D721Med (cell line): ENCODE data around the gene TEFM.

Source experiments
- DNase-seq: peaks from one replicate; pipeline ENCODE4 v3.0.0; 2011; ENCODE audit warnings: low spot score; ENCODE audit not compliant: insufficient read length
- FAIRE-seq: peaks from 2 replicates; lab custom pipeline; 2011; peaks lifted over from hg19 to GRCh38; lab: Jason Lieb, UNC
- CTCF ChIP-seq: IDR thresholded peaks from 2 replicates; pipeline ENCODE4 v1.5.1; 2012; ENCODE audit warnings: mild to moderate bottlenecking, control low read depth; ENCODE audit not compliant: insufficient read depth; ENCODE audit errors: missing control alignments

Gene TEFM

GRCh38 chr17:30927756-30928155, 21.7 kb upstream of the TEFM start:
- no peak for FAIRE-seq
- DNase-seq: no peak
- TF ChIP-seq CTCF: no peak

DNA sequence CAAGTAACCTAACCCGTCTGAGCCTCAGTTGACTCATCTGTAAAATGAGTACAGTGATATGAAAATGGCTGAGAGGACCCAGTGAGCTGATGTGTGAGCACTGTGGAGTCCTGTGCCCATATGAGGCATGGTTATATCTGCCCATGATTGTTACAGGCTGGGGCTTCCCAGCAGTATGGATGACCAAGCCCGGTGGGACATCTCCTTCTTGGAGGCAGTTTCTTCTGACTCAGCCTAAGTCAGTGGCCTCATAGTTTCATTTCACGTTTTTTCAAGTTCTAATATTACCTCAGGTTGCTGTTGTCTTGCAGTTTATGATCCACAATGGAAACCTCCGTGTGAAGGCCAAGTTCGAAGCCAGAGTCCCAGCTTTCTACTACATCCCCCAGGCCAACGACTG, 20.5 kb upstream of the TEFM start:
- no peak for TF ChIP-seq CTCF
- DNase-seq (no peak), FAIRE-seq (no peak)

DNA sequence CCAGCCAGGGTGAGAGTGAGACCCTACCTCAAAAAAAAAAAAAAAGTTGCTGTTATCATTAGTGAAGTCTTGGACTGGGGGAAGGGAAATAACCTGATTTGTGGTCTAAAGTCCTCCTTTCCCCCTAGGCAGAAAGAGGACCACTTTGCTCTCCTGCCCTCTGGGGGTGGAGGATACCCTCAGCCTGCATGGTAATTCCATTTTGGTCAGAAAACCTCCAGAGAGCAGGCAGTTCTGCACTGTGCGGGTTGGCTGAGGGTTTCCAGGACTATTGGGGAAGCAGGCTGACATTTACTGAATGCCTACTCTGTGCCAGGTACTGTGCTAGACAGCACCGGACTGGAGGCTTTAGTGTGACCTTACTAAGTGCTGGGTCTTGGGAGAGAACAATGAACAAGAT, 18.3 kb upstream of the TEFM start:
- no peak for TF ChIP-seq CTCF
- FAIRE-seq (no peak), DNase-seq (no peak)

DNA sequence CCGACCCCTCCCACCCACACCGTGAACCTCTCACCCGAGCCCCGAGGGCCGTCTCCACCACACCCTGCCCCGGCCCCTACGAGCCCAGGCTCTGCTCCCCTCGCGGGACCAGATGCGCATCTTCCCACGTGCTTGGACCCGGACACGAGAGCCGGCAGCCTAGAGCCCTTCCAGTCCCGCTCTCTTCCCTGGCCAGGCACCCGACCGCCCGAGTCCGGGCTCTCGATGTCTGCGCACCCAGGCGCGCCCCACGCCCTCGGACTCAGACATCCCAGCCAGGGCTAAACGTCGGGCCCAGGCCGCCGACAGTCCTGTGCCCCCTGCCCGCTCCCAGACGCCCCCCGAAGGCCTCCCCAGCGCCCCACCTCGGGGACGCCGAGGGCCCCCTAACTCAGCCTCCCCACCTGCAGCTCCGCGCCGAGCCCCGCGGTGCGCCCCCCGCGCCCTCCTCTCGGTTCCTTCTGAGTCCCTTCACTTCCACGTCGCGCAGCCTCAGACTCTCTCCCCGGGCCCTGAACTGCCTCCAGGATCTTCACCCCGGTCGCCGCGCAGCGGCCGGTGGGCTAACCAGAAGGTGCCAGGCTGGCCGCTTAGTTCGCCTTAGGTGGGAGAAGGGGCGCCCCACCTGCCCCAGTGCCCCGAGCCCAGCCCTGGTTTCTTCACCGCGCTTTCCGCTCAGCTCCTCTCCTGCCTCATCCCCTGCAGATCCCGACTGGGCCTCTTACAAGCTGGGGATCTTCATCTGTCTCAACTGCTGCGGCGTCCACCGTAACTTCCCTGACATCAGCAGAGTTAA, 16.4 kb upstream of the TEFM start:
- FAIRE-seq (no peak), DNase-seq (no peak)
- TF ChIP-seq CTCF: no peak

DNA sequence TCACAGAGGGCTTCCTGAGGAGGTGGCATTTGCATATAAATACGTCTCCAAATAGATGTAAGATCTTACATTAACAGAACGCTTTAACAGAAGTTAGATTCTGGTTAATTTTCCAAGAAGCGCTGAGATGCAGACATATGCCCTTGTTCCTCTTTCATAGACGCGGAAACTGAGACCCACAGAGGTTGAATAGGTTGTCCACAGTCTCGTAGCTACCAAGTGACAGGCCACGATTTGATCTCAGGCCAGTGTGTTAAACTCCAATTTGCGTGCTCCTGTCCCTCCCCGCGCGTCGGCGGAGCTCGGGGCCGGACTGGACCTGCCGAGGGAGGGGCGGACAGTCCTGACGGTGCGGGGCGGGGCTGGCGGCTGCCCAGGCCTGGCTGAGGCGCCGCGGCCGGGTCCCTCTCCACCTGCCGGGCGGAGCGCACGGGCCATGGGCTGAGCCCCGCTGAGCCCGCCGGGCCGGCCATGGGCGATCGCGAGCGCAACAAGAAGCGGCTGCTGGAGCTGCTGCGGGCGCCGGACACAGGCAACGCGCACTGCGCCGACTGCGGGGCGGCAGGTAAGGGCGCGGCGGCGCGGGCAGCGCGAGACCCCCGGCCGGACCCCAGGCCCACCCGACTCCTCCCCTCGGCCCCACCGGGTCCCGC, 15.6 kb upstream of the TEFM start, which contains the start of gene ADAP2:
TSS of gene ADAP2 (plus strand) at position 402 of the 653 bp plus-strand sequence. CDS start at position 472, 70 bp downstream.
- DNase-seq (no peak), FAIRE-seq (no peak)
- no peak for TF ChIP-seq CTCF

- DNase-seq (no peak), FAIRE-seq (no peak)
- no peak for TF ChIP-seq CTCF
Measured at GRCh38 chr17:30920683-30921543, 14.9 kb upstream of the TEFM start.
